ENCODE measurements around the gene TMEM247. TPM values are rescaled to one million over a fixed set of nuclear protein-coding genes. Genes with fewer than 3 reads are reported as not detected.

TMEM247 gene
- total RNA-seq, 1 experiment from 2014 or later: not detected

DNA sequence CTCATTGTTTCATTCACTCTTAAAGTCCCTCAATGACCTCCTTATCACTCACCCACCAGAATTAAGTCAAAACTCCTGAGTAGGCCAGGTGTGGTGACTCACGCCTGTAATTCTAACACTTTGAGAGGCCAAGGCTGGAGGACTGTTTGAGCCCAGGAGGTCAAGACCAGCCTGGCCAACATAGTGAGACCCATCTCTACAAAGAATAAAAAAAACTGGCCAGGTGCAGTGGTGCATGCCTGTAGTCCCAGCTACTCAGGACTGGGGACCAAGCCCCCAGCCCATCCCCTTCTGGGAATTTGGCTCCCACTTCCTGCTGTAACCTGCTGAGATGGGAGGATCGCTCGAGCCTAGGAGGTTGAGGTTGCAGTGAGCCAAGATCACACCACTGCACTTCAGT lies 28.9 kb downstream of the TMEM247 start:
- Histone ChIP-seq H3K23me2 (ENCODE audit: insufficient read length, low read depth, low read length, poor library complexity, severe bottlenecking) (no peaks in the 10 kb centered on the region), H3K27me3 (ENCODE audit: insufficient read depth, low read length) (no peaks in the 10 kb centered on the region), H3K14ac (ENCODE audit: insufficient read depth, low read length) (no peak overlapping the region), H3K9me3 (ENCODE audit: control insufficient read depth, low read depth, low read length) (no peaks in the 10 kb centered on the region), H3K4ac (ENCODE audit: low read depth, low read length) (no peak overlapping the region), H3K23ac (ENCODE audit: insufficient read length, low read depth, low read length) (no peak overlapping the region), H4K8ac (replicated peaks; ENCODE audit: insufficient read length, low read depth, low read length) (no peak overlapping the region), H3K18ac (ENCODE audit: insufficient read length, low read depth, low read length) (no peak overlapping the region), H2AFZ (ENCODE audit: low read length) (no peak overlapping the region), H3K79me1 (ENCODE audit: insufficient read depth, low read depth, low read length, poor library complexity, severe bottlenecking) (no peaks in the 10 kb centered on the region), H4K5ac (ENCODE audit: insufficient read length, low read depth, low read length) (no peak overlapping the region), H3K27ac (ENCODE audit: insufficient read length, low read depth, low read length) (no peak overlapping the region), H3K79me2 (ENCODE audit: insufficient read depth, low read length) (no peaks in the 10 kb centered on the region; the same call in 1 of the 2 replicates), H3K9ac (ENCODE audit: extremely low read depth, insufficient read length, low read length) (no peak overlapping the region), H3K4me2 (ENCODE audit: insufficient read depth, insufficient read length, low read length) (no peak overlapping the region), H2BK15ac (ENCODE audit: low read depth, low read length) (no peak overlapping the region), H3K4me1 (ENCODE audit: insufficient read depth, low read length) (peaks cover 3% of the 10 kb centered on the region; the same call in 1 of the 2 replicates), H3K56ac (ENCODE audit: insufficient read length, low read depth, low read length) (no peak overlapping the region), H4K91ac (ENCODE audit: insufficient read length, low read depth, low read length) (no peak overlapping the region), H2BK120ac (ENCODE audit: low read depth, low read length, poor library complexity, severe bottlenecking) (no peak overlapping the region), H3T11ph (ENCODE audit: low read length) (no peak overlapping the region), H2BK5ac (ENCODE audit: insufficient read length, low read length) (no peak overlapping the region), H2BK20ac (ENCODE audit: low read depth, low read length, poor library complexity, severe bottlenecking) (no peak overlapping the region), H2AK5ac (ENCODE audit: insufficient read length, low read length) (no peak overlapping the region), H2BK12ac (ENCODE audit: insufficient read length, low read depth, low read length) (no peak overlapping the region), H4K20me1 (ENCODE audit: control insufficient read depth, insufficient read depth, insufficient read length) (no peaks in the 10 kb centered on the region)
- no peak overlapping the region for H3K27ac Mint-ChIP-seq
- H3K36me3 Mint-ChIP-seq (ENCODE audit: insufficient read depth in 1 of 3, low read depth in 3 of 3): no peaks in the 10 kb centered on the region
- no peaks in the 10 kb centered on the region for H3K9me3 Mint-ChIP-seq
- WGBS (ENCODE audit: extremely low coverage, insufficient read length, low lambda C conversion rate): no CpG with 5 or more reads among the region's 3 CpGs
- TF ChIP-seq, protein P1, sequence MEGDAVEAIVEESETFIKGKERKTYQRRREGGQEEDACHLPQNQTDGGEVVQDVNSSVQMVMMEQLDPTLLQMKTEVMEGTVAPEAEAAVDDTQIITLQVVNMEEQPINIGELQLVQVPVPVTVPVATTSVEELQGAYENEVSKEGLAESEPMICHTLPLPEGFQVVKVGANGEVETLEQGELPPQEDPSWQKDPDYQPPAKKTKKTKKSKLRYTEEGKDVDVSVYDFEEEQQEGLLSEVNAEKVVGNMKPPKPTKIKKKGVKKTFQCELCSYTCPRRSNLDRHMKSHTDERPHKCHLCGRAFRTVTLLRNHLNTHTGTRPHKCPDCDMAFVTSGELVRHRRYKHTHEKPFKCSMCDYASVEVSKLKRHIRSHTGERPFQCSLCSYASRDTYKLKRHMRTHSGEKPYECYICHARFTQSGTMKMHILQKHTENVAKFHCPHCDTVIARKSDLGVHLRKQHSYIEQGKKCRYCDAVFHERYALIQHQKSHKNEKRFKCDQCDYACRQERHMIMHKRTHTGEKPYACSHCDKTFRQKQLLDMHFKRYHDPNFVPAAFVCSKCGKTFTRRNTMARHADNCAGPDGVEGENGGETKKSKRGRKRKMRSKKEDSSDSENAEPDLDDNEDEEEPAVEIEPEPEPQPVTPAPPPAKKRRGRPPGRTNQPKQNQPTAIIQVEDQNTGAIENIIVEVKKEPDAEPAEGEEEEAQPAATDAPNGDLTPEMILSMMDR (conservative IDR thresholded peaks at IDR 0.05): no peak
- peaks cover 25 to 26% of the 10 kb centered on the region in 2 experiments for H3K4me1 Mint-ChIP-seq
- H3K27me3 Mint-ChIP-seq (ENCODE audit: low read depth): peaks cover 17% of the 10 kb centered on the region
- no peak overlapping the region for H3K4me3 Mint-ChIP-seq
- DNase-seq: no peak

All from H9 (cell line).